Measurements from ENCODE around the gene CMTR1.

- TF ChIP-seq CTCF (conservative IDR thresholded peaks at IDR 0.05; ENCODE audit: low read length) (no peak), EZH2phosphoT487 (IDR thresholded peaks at IDR 0.05; ENCODE audit: borderline replicate concordance, low read depth, low read length) (no peak)
Measured at GRCh38 chr6:37473364-37474095, 40.5 kb downstream of the CMTR1 start.
